ENCODE data around the gene NPC1L1.

GRCh38 chr7:44576228-44576627, 35.1 kb upstream of the NPC1L1 start:
- TF ChIP-seq CTCF (conservative IDR thresholded peaks at IDR 0.05 in 1 of 2, IDR thresholded peaks at IDR 0.05 in 1 of 2; ENCODE audit: extremely low read depth in 1 of 2, insufficient read depth in 1 of 2, low read depth in 1 of 2, low read length in 2 of 2) (no peak), EZH2 (IDR thresholded peaks at IDR 0.05; ENCODE audit: borderline replicate concordance, low read length) (no peak)
